Measurements from ENCODE around the gene DENR.
"Not testable (repeated sequence)": the region's sequence is repeated elsewhere in the genome, so short reads cannot be mapped to it uniquely, and the experiment has no call there.

Gene DENR

DNA sequence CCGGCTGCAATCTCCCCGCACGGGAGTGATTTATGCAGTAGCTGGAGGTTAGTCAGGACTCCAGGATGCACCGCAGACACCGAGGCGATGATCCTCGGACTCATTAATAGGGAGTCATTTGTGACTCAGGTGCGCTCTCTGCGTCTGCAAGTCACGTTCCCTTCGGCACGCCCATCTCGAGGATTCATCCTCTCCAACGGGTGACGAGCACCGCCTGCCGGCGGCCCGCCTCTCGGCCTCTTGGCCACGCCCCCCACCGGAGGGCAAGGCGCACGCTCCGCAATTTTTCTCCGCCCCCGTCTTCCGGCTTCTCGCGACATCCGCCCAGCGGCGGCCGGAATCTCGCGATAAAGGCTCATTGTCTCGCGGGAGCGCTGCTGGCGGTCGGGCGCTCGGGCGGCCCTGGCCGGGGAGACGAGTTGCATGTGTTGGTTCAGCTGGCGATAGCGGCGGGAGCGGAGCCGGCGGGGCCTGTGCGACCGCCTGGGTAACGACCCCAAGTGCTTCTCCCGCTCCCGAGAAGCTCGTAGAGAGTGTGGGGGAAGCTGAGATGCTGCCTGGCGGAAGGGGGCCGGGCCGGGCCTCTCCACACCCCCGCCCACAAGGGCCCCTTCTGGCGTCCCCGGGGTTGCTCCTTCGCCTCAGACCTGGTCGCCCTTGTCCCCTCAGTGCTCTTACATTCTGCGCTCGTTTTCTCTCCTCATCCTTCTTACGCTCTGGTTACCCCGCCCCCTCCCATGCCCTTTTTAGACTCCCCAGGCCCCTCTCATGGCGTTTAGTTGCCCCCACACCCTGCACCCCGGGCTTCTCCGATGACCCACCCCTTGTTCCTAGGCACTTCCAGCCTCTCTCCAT, at the start of gene DENR:
TSS of gene DENR (plus strand) at position 361 of the 855 bp plus-strand sequence. CDS start 878 bp downstream, outside the sequence.
- DNase-seq (ENCODE audit: low read depth in 2 of 2): peak; percentile 89 to 92

GRCh38 chr12:122702890-122703611, 49.6 kb upstream of the DENR start, which contains the start of gene HCAR2:
Gene HCAR2 (minus strand): TSS chr12:122703357. CDS start chr12:122703283, 74 bp downstream.
- DNase-seq (ENCODE audit: low read depth in 2 of 2): not testable (repeated sequence)

GRCh38 chr12:122703841-122704240, 48.8 kb upstream of the DENR start:
- DNase-seq (ENCODE audit: low read depth in 2 of 2): not testable (repeated sequence)

- not testable (repeated sequence) for DNase-seq (ENCODE audit: low read depth in 2 of 2)
Observed at GRCh38 chr12:122709287-122709686, 43.3 kb upstream of the DENR start.

GRCh38 chr12:122710341-122710740, 42.3 kb upstream of the DENR start:
- DNase-seq (ENCODE audit: low read depth in 2 of 2): not testable (repeated sequence)

- DNase-seq (ENCODE audit: low read depth in 2 of 2): not testable (repeated sequence)
Observed at GRCh38 chr12:122711266-122711665, 41.4 kb upstream of the DENR start.

DNA sequence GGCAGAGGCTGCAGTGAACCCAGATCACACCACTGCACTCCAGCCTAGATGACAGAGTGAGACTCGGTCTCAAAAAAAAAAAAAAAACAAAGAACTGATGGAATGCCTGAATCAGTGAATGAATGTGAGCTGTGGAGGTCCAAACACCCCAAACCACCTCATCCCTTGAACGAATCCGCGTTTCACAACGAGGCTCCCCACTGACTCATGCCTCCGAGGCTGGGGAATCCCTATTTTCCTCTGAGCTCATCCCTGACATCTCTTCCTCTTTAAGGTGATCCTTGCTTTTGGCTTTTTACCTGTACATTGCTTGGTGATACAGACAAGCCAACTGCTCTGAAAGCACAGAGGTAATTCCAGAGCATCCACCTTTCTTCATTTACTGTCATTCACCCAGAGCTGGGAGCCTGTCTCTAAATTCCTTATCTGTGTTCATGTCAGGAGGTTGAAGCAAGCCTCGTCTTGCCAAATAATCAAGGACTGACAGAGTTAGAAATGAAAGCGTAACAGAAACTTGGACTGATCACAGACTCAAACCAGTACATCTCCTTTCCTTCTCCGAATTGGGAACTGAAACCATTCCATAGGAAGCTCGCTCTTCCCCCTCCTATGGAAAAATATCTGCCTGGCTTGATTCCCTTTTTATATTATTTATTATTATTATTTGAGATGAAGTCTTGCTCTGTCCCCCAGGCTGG, 39.0 kb upstream of the DENR start:
- not testable (repeated sequence) for DNase-seq (ENCODE audit: low read depth in 2 of 2)

- not testable (repeated sequence) for DNase-seq (ENCODE audit: low read depth in 2 of 2)
Observed at GRCh38 chr12:122715211-122715610, 37.4 kb upstream of the DENR start.

GRCh38 chr12:122716658-122717057, 36.0 kb upstream of the DENR start, which contains the start of gene HCAR3:
Gene HCAR3 (minus strand): TSS chr12:122716811. CDS start chr12:122716737, 74 bp downstream.
- DNase-seq (ENCODE audit: low read depth in 2 of 2): not testable (repeated sequence)

- DNase-seq (ENCODE audit: low read depth in 2 of 2): no peak
Observed at GRCh38 chr12:122721057-122721545, 31.5 kb upstream of the DENR start.

- no peak for DNase-seq (ENCODE audit: low read depth in 2 of 2)
Observed at GRCh38 chr12:122722387-122722786, 30.2 kb upstream of the DENR start.

GRCh38 chr12:122724641-122725243, 27.9 kb upstream of the DENR start:
- no peak for DNase-seq (ENCODE audit: low read depth in 2 of 2)

DNA sequence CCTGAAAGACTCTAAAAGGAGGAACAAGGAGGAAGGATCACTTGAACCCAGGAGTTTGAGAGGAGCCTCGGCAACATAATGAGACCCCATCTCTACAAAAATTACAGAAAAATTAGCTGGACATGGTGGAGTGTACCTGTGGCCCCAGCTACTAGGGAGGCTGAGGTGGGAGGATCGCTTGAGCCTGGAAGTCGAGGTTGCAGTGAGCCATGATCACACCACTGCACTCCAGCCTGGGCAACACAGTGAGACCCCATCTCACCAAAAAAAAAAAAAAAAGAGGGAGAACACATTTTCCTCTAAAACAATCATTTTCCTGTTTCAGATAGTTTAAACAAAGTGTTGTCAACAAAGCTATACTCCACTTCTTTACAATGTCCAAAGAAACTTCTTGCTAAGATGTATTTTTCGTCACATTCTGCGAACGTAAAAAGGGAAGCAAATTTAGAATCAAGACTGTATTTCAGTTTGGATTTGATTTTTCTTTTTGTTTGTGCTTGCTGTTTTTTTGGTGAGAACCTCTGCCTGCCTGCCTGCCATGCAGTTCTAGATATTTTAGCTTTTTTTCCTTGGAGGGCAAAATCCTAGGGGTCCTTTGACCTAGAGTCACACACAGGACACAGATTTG, 27.1 kb upstream of the DENR start:
- DNase-seq (ENCODE audit: low read depth in 2 of 2): no peak

- DNase-seq (ENCODE audit: low read depth in 2 of 2): no peak
Observed at GRCh38 chr12:122726080-122726558, 26.5 kb upstream of the DENR start.

DNA sequence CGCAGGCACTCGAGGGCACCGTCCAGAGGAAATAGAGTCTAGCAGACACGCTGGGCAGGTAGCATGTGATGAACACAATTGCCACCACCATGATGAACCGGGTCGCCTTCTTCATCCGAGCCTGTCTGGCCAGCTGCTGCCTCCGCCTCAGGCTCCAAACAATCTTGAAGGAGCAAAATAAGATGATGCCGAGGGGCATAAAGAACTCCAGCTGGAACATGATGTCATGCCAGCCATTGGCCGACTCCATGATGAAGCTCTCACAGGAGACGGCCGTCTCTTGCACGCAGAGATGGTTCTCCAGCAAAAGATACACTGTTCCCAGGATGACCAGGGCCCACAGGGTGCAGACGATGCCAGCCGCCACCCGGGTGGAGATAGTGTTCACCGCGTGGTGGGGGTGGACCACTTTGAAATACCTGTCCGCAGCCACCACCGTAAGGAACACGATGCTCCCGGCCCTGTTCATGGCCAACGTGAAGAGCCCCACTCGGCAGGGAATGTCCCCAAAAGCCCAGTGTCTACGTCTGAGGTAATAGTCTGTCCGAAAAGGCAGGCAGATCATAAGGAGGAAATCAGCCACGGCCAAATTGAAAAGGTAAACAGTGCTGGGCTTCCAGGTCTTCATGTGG, 22.9 kb upstream of the DENR start:
- no peak for DNase-seq (ENCODE audit: low read depth in 2 of 2)

GRCh38 chr12:122730215-122731014, 22.2 kb upstream of the DENR start, which contains the start of gene HCAR1:
Gene HCAR1 (minus strand): TSS chr12:122730844. CDS start chr12:122730339, 505 bp downstream.
- DNase-seq (ENCODE audit: low read depth in 2 of 2): no peak

GRCh38 chr12:122732170-122732569, 20.5 kb upstream of the DENR start:
- DNase-seq (ENCODE audit: low read depth in 2 of 2): no peak

GRCh38 chr12:122732611-122733010, 20.0 kb upstream of the DENR start:
- no peak for DNase-seq (ENCODE audit: low read depth in 2 of 2)

GRCh38 chr12:122738571-122738970, 14.1 kb upstream of the DENR start:
- DNase-seq (ENCODE audit: low read depth in 2 of 2): no peak
